SU-DHL-6 (cell line): ENCODE measurements around the gene ATL2.

Experiments
- EZH2phosphoT487 ChIP-seq: fragments of 200-600 bp; sonication (generic), shearing (Covaris generic); conservative IDR thresholded peaks from 2 replicates; pipeline ENCODE4 v1.6.1; 2018; ENCODE audit warnings: mild to moderate bottlenecking, antibody characterized with exemption, low read length, moderate library complexity, mixed read lengths
- TF ChIP-seq, protein P1 (sequence below): fragments of 200-600 bp; sonication (generic); IDR thresholded peaks from one replicate; pipeline ENCODE4 v1.5.1; 2017; ENCODE audit warnings: antibody characterized with exemption, mild to moderate bottlenecking, low read length, moderate library complexity; ENCODE audit not compliant: insufficient read depth, poor library complexity, severe bottlenecking

- TF ChIP-seq, protein P1, sequence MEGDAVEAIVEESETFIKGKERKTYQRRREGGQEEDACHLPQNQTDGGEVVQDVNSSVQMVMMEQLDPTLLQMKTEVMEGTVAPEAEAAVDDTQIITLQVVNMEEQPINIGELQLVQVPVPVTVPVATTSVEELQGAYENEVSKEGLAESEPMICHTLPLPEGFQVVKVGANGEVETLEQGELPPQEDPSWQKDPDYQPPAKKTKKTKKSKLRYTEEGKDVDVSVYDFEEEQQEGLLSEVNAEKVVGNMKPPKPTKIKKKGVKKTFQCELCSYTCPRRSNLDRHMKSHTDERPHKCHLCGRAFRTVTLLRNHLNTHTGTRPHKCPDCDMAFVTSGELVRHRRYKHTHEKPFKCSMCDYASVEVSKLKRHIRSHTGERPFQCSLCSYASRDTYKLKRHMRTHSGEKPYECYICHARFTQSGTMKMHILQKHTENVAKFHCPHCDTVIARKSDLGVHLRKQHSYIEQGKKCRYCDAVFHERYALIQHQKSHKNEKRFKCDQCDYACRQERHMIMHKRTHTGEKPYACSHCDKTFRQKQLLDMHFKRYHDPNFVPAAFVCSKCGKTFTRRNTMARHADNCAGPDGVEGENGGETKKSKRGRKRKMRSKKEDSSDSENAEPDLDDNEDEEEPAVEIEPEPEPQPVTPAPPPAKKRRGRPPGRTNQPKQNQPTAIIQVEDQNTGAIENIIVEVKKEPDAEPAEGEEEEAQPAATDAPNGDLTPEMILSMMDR: no peak
- no peak for TF ChIP-seq EZH2phosphoT487
These were observed 31.6 kb downstream of the ATL2 start for GRCh38 chr2:38345323-38346038.
